ENCODE measurements around the gene HIRA. TPM values are rescaled to one million over a fixed set of nuclear protein-coding genes. Genes with fewer than 3 reads are reported as not detected.

The HIRA gene
- total and polyA plus RNA-seq, 8 donors = 18.4 to 30.6 (median 25.2) TPM

DNA sequence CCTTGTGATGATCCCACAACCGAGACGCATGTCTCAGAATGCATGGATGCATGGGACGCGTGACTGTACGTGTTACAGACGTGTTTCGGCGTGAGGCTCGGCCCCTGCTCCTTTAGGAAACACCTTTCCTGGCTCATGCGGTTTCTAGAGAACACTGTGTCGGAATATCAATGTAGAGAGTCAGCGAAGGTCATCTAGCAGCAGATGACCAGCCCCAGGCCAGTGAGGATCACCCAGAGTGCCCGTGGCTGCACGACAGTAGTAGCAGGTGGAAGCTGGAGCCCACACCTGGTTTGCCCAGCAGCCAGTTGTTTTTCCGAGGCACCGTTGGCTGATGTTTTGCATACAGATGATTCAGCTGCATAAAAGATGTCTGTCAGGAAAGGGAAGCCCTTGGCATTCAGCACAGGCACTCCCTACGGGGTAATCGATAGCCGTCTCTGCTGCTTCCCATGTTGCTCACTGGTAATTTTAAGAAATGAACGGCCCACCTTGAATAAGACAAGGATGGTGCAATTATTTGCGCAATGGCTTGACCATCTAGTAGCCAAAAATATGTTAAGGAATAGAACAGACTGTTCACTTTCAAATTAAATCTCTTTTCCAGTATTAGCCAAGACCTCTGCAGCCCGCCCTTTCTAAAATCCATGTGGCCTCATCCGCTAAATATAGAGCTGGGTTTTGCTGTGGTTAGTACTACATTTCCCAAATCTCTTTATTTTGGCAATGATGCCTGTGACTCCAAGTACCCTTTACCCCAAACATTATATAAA is 138.9 kb downstream of the HIRA start:
- no peak for DNase-seq
- Histone ChIP-seq H3K4me1 (peaks cover 6 to 36% of the 10 kb centered on the region in 2 donors), H3K4me3 (peak overlapping the region; percentile 60 to 92), H3K36me3 (no peaks in the 10 kb centered on the region), H3K9me3 (no peaks in the 10 kb centered on the region), H3K27ac (peak overlapping the region in 1 of 2 donors; percentile 50), H3K27me3 (peaks cover 0 to 10% of the 10 kb centered on the region in 2 donors)
- intact Hi-C loops (cut with DNase I) = no loop called here
- TF ChIP-seq, protein P1, sequence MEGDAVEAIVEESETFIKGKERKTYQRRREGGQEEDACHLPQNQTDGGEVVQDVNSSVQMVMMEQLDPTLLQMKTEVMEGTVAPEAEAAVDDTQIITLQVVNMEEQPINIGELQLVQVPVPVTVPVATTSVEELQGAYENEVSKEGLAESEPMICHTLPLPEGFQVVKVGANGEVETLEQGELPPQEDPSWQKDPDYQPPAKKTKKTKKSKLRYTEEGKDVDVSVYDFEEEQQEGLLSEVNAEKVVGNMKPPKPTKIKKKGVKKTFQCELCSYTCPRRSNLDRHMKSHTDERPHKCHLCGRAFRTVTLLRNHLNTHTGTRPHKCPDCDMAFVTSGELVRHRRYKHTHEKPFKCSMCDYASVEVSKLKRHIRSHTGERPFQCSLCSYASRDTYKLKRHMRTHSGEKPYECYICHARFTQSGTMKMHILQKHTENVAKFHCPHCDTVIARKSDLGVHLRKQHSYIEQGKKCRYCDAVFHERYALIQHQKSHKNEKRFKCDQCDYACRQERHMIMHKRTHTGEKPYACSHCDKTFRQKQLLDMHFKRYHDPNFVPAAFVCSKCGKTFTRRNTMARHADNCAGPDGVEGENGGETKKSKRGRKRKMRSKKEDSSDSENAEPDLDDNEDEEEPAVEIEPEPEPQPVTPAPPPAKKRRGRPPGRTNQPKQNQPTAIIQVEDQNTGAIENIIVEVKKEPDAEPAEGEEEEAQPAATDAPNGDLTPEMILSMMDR (IDR thresholded peaks at IDR 0.05) = no peak
- no peak for ATAC-seq

- peak within 1 kb of the TSS; percentile 70 to 92 for H3K4me3 ChIP-seq
- H3K27ac ChIP-seq = peak within 1 kb of the TSS; percentile 27 to 61
- DNase-seq = peak; percentile 83 to 97 (median 88)
- ATAC-seq = peak; percentile 88
- H3K4me1 ChIP-seq = peaks cover 6 to 37% of the 10 kb centered on the region in 2 donors
- TF ChIP-seq, protein P1 (IDR thresholded peaks at IDR 0.05) = no peak
- peaks cover 0 to 10% of the 10 kb centered on the region in 2 donors for H3K27me3 ChIP-seq
- intact Hi-C loops (cut with DNase I) = no loop called here
- no peaks in the 10 kb centered on the region for H3K36me3 ChIP-seq
- H3K9me3 ChIP-seq = no peaks in the 10 kb centered on the region
Observed at GRCh38 chr22:19291580-19292457, 139.7 kb downstream of the HIRA start, which contains the start of gene CLTCL1. CLTCL1 (minus strand) TSS chr22:19291719; CDS start chr22:19291641, 78 bp downstream.

DNA sequence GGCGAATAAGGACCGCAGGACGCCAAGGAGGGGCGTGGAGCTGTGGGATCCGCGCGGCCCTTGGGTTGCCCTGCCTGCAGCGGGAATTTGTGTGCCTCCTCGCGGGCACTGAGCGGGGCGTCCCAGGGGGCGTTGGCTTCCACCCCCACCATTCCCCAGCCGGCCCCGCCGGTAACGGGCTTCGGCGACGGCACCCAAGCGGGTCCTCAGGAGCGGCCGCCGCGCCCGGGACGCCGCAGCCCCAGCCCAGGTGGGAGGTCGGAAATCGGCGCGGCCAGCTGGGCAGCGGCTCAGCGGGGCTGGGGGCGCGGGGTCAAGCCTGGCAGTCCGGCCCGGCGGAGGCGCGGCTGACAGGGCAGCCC is 140.3 kb downstream of the HIRA start:
- H3K27ac ChIP-seq = peak overlapping the region in 1 of 2 donors; percentile 61
- peaks cover 6 to 37% of the 10 kb centered on the region in 2 donors for H3K4me1 ChIP-seq
- ATAC-seq = peak; percentile 45
- H3K27me3 ChIP-seq = peaks cover 0 to 10% of the 10 kb centered on the region in 2 donors
- H3K4me3 ChIP-seq = peak overlapping the region; percentile 70 to 92
- H3K9me3 ChIP-seq = no peaks in the 10 kb centered on the region
- DNase-seq = peak; percentile 14 to 86 (median 31)
- intact Hi-C loops (cut with DNase I) = no loop called here
- H3K36me3 ChIP-seq = no peaks in the 10 kb centered on the region
- TF ChIP-seq, protein P1 (IDR thresholded peaks at IDR 0.05) = no peak

DNA sequence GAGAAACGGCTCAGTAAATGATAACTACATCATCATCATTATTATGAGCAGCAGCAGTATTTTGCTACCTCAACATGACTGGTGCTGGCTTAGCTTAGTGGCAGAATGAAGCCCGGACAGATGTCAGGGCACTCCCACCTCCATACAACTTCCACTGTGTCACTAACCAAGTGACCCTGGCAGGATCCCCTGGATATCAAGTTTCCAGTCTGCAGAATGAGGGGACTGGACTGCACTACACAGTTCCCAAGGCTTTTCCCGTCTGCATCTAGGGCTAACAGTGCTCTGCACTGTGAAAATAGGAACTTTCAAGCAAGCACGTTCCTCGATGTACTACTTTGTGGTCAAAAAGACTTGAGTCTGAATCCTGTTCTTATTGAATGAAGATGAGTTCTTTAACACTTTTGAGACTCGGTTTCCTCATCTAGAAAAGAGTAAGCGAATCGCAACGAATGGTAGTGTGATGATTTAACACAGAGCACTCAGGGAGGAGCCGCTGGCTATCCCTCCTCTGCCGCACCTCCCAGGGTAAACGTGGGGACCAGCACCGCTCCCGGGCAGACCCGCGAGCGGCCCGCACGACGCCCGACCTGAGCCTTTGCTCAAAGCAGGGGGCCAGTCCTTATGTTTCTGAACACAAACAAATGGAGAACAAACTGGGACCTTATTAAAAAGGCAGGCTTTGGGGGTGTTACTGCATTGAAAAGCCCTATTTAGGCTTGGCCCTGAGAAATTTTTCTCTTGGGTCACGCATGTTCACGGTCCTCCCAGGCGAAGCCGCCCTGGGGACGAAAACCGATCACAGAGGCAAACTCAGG is 140.9 kb downstream of the HIRA start:
- Histone ChIP-seq H3K4me1 (peaks cover 6 to 37% of the 10 kb centered on the region in 2 donors), H3K27me3 (peaks cover 0 to 10% of the 10 kb centered on the region in 2 donors), H3K4me3 (peak overlapping the region; percentile 70 to 92), H3K36me3 (no peaks in the 10 kb centered on the region), H3K9me3 (no peaks in the 10 kb centered on the region), H3K27ac (peak overlapping the region in 1 of 2 donors; percentile 61)
- DNase-seq (no peak), ATAC-seq (peak; percentile 23)
- TF ChIP-seq, protein P1 (IDR thresholded peaks at IDR 0.05) = no peak
- intact Hi-C loops (cut with DNase I) = no loop called here

Measured in left lung (tissue), 10 donors.